HG03060 (cell line): ENCODE results near the gene TNS4.
"Not testable (repeated sequence)": the region's sequence is repeated elsewhere in the genome, so short reads cannot be mapped to it uniquely, and the experiment has no call there.

Experiments
- ATAC-seq: cut with Tn5 transposase; IDR thresholded peaks from one replicate; pipeline ENCODE4 v1.9.1; 2021; ENCODE audit warnings: low read depth, moderate number of reproducible peaks; ENCODE audit not compliant: unreplicated experiment

TNS4 gene, protein sequence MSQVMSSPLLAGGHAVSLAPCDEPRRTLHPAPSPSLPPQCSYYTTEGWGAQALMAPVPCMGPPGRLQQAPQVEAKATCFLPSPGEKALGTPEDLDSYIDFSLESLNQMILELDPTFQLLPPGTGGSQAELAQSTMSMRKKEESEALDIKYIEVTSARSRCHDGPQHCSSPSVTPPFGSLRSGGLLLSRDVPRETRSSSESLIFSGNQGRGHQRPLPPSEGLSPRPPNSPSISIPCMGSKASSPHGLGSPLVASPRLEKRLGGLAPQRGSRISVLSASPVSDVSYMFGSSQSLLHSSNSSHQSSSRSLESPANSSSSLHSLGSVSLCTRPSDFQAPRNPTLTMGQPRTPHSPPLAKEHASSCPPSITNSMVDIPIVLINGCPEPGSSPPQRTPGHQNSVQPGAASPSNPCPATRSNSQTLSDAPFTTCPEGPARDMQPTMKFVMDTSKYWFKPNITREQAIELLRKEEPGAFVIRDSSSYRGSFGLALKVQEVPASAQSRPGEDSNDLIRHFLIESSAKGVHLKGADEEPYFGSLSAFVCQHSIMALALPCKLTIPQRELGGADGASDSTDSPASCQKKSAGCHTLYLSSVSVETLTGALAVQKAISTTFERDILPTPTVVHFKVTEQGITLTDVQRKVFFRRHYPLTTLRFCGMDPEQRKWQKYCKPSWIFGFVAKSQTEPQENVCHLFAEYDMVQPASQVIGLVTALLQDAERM

DNA sequence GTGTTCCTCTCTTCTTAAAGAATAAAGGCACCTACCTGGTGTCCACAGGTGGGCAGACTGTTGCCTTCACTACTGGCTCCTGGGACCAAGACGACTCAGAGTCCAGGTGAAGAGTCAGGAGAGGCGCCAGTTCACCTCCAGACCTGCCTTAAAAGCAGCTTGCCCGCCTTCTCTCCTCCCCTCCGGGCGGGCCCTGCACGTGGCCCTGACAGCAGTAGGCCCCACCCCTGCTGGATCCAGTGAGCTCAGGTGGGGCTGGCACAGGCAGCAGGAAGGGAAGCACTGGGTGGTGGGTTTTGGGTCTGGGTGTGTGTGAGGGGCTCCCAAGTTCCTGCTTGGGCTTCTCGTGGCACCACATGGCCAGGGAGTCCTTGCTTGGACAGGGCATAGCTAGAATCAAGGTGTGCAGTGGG lies at the start of gene TNS4:
Gene TNS4 (minus strand): TSS at position 125 of the 413 bp plus-strand sequence. CDS start 5,198 bp downstream, outside the sequence.
- no peak for ATAC-seq

DNA sequence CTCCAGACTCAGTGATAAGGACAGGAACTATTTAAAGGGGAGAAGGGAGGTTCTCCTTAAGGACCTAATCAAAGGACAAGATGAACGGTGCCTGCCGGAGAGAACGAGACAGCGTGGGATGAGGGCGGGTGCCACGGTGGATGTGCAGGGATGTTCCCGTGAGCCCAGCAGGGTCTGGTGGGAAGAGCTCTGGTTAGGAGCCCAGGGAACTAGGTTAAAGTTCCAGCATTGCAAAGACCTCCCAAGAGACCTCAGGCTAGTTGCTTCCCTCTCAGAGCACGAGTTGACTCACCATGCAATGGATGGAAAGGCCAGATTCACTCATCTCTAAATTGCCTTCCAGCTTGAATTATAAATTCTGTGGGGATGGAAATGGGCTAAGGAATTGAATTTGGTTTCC lies 49.2 kb upstream of the TNS4 start:
- ATAC-seq = no peak

DNA sequence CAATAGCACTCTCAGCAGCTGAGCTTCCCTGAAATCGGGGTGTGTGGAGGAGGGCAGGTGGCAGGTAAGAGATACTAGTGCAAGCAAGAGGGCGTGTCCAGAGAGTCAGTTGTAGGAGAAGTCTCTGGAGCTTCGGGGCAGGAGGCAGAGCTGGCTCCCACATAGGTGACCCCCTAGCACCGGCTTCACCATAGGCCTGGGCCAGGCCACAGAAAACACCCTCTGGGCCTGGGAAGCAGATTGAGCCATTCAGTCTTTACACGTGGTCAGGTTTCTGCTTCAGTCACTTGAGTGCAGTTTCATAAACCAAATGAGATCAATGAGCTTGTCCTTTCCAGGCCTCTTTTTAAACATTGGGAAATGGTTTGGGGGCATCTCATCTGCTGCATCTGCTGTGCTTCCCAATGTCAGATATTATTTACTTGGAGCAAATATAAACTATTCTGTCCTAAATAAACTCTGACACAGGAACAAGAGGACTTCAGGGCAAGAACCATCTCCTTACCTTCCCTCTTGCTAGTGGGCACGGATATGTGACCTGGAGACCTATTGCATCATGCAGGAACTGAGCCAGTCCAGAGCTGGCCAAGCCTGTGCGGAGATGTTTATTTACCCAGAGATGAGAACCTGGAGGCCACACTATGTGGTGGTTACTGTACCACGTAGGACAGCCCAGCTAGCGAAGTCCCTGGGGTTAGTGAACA lies 47.7 kb upstream of the TNS4 start:
- no peak for ATAC-seq

DNA sequence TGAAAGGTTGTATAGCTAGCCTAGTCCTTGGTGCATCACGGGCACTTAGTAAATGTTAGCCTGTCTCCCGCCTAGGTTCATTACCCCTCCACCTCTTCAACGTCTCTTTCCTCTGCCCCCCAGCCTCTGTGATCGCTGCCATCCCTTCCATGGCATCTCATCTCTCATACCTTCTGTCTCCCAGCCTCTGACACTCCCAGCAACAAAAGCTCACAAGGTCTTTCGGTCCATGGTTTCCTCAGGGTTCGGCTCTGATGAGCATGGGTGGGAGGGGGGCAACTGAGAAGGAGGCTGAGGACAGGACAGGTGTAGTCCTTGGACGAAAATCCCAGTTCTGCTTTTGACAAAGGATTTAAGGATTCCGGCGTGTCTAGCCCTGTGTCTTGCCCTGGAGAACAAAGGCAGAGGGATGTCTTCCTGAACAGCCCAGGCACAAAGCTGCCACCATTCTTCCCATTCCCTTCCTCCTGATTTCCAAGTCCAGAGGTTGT lies 47.1 kb upstream of the TNS4 start:
- no peak for ATAC-seq

DNA sequence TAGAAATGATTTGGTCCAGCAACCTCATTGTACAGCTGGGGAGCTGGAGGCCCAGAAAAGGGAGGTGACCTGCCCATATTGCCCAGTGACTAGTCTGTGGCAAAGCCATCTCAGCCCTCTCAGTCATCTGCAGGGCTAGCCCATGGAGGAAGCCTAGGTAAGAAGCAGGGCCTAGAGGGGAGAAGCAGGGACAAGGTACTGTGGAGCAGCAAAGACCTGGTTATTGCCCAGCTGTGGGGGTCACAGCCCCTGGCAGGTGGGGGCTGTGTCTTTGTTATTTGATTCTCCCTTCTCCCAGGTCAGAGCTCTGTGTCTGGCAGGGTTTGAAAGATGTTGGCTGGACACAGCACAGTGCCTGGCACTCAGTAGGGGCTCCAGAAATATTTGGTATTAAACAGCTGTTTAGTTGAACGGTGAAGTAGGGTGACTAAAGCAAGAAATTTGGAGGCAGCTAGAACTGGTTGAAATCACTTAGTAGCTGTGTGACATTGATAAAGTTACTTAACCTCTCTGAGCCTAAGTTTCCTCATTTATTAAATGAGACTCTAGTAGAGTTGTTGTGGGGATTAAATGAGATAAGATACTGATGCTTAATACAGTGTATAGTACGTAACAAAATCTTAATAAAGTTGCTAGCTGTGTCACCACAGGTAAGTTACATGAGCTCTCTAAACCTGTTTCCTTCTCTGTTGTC lies 46.5 kb upstream of the TNS4 start:
- no peak for ATAC-seq

DNA sequence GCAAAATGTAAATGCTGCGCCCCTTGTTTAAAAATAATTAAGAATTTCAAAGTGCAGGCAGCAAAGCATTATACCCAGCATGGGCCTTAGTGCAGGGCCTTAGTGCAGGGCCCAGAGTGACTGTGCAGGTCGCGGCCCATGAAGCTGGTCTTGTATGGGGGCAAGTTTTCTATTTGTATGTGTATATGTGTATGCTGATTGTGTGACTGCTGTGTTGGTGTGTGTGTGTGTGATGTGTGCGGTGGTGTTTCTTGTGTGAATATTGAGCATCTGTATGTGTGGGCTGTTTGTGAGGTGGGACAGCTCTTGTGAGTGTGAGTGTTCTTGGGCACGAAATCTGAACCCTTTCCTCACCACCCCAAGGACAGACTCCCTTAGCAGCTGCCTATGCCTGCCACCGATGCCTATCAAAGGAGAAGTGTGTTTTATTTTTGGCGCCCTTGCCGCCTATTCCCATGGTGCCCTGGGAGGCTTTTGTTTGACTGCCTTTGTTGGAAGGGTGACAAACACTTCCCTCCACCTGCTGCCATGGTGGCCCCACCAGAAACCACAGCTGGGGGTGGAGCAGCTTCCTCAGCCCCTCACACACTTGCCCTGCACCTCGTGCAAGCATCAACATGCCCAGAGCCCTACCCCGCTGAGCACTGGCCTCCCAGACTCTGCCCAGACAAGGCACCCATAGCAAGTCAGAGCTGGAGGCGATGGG lies 45.8 kb upstream of the TNS4 start:
- ATAC-seq = no peak

DNA sequence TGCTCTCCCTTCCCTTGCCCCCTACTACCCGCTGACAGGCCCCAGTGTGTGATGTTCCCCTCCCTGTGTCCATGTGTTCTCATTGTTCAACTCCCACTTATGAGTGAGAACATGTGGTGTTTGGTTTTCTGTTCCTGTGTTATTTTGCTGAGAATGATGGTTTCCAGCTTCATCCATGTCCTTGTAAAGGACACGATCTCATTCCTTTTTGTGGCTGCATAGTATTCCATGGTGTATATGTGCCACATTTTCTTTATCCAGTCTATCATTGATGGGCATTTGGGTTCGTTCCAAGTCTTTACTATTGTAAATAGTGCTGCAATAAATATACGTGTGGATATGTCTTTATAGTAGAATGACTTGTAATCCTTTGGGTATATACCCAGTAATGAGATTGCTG lies 45.1 kb upstream of the TNS4 start:
- ATAC-seq = not testable (repeated sequence)

DNA sequence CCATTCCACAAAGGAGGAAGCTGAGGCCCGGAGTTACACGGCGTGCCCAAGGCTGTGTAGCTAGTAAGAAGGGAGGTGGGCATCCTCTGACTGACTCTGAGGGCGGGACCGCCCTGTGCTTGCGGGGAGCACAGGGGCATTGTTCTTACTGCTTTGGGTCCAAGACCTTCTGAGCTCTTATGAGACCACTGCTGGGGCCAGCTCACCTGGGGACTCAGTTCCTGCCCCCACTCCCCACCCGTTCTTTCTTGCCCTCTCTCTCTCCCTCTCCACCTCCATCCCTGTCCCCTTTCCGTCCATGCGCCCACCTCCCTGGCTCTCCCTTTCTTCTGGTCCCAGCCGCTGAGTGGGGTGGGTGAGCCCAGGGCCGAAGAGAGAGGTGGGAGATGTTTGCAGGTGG lies 44.2 kb upstream of the TNS4 start:
- ATAC-seq = no peak

DNA sequence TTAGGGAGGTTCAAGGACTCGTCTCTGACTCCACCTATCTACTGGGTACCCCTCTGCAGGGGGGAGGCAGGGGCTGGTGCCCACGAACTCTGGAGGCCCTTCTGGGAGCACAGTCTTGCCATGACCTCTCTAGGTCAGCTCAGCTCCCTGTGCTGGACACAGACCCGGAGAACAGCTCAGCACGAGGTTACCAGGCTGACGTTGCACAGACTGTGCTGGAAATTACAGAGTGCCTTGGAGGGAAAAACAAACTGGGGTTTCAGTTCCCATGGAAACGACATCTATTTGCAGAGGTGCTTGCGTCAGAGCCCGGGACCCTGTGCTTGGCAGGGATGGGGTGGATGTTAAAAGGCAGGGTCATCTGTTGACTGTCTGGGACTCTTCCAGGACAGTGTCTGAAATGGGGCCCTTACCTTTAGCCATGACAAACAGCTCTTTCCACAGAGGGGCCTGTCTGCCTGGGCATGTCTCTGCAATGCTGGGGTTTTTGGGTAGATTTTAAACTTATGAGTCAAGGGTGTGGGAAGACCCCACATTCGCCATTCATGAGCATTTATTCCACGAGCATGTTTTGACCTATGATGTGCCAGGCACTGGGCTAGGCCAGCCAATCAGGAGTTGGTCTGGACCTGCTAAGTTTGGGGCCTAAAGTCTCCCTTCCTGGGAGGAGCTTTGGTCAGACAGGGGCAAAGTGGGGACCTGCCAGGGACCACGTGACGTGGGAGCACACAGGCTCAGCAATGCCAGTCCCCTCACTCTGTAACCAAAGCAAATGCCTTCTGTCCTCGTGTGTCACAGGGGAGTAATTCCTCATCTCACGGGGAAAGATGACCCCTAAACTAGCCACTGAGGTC lies 41.4 kb upstream of the TNS4 start:
- no peak for ATAC-seq

DNA sequence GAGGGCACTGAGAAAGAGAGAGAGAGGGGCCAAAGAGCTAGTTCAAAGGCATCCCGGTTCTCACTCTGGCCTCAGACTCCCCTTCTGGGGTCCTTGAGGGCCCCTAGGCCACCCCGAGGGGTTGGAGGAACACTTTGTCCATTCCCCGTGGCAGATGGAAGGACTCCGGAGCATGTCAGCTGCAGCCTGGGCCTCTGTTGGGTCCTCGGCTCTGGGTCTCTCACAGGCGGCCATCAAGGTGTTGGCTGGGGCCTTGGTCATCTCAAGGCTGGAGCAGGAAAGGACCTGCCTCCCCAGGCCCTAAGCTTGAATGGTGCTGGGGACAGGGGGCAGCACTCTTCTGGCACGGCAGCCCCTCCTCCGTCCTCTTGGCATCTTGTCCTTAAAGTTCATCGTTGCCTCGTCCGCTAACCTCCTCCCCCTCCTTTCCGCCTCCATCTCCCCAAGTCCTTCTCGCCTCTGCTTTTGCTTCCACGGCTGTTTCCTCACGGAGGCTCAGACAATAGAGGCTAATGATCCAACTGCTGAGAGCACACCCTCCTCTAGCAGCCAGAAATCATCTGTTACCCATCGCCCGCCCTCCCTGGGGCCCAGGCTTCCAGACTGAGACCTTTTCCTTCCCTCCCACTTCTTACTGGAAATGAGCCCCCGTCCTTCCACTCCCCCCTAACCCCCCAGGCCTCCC lies 40.6 kb upstream of the TNS4 start:
- no peak for ATAC-seq

DNA sequence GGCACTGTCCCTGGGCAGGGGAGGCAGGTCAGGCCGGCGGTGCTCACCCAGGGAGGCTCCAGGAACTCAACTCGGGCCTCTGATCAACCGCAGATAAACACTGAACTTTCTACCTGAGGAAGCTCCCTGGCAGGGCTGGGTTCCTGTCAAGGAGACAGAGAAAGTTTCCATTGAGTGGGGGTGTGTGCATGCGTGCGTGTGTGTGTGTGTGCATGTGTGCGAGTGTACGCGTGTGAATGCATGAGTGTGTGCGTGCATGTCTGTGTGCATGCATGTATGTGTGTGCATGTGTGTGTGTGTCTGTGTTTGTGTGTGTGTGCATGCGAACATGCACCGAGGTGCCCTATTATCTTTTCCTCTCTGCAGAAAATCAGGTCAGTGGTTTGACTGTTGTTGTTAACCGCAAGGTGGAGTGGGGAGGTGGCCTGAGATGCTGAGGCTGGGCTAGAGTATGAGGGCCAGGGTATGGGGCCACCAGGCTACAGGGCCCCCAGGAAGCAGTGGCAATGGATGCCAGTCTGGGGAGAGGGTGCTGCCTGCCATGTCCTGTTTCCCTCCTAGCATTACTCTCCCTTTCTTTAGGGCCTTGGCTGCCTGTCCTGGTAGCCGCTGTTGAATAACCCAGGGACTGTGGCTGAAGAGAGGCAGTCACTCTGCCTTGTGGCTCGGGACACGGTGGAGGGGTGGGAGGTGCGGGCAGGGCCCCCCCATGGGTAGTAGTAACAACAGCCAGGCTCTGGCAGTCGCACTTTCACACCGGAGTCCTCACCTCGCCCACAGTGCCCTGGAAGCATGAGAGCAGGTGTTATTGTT lies 39.8 kb upstream of the TNS4 start:
- ATAC-seq = no peak

DNA sequence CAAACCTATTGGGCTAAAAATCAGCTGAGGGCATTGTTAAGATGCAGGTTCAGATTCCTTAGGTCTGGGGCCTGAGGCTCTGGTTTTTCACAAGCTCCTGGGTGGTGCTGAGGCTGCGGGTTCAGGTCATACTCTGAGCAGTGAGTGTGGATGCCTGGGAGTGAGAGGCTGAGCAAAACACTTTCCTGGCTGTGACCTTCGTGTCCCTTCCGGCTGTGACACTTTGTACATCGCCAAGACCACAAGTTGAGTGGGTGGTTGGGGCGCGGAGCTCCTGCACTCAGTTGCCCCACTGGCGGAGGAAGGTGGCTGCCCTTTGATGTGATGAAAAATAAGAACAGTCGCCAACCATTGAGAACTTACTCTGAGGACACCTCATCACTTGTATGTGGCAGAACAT lies 39.0 kb upstream of the TNS4 start:
- ATAC-seq = no peak

DNA sequence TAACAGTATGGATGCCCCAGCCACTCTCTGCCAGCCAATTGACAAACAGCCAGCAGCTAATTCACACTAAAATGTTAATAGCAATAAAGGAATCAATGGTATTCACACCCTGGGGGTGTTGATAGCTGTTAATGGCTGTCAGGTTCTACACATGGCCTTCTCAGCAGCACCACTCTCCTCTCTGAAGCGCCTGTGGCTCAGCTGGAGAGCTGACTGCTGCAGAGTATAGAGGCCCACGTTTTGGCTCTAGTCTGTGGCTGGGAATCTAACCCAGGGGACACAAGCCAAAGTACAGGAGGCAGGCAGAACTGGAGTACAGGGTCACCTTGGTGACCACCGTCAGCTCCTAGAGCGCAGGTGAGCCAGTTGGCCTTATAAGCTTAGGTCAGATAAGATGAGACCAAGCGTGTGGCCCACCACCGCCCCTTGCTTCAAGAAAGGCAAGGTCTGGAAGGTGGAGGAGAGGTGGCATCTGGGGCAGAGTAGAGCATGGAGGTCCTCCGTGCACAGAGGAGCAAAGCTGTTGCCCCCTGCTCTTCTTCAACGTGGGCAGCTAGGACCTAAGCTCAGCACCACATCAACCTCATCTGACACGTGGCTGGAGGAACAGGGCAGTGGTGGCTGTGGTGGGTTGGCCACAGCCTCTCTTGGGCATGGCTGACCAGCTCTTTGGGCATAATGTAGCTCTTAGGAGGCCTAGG lies 38.4 kb upstream of the TNS4 start:
- no peak for ATAC-seq

DNA sequence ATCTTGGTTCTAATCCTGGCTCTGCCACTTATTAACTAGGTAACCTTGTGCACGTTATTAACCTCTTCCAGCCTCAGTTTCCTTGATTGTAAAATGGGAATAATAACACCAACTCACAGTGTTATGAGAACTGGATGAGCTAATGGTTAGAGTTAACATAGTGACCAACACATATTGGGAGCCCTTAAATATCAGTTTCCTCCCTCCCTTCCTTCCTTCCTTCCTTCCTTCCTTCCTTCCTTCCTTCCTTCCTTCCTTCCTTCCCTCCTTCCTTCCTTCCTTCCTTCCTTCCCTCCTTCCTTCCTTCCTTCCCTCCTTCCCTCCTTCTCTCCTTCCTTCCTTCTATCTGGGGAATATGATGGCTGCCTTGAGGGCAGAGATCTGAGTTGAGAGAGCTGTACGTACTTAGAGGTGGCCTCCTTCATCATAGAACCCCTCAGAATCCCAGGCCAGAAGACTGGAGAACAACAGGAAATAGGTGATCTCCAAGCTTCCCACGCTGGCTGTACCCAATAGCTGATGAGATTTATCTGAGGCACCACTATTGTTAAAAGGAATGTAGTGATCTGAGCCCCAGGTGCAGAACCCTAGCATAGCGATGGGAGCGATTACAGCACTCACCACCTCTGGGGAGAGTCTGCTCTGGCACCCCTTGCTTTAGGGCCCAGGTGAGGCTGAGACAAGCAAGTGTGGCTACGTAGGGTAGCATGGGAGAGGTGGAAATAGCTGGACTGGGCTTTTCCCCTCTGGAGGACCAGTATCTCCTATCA lies 37.7 kb upstream of the TNS4 start:
- no peak for ATAC-seq

DNA sequence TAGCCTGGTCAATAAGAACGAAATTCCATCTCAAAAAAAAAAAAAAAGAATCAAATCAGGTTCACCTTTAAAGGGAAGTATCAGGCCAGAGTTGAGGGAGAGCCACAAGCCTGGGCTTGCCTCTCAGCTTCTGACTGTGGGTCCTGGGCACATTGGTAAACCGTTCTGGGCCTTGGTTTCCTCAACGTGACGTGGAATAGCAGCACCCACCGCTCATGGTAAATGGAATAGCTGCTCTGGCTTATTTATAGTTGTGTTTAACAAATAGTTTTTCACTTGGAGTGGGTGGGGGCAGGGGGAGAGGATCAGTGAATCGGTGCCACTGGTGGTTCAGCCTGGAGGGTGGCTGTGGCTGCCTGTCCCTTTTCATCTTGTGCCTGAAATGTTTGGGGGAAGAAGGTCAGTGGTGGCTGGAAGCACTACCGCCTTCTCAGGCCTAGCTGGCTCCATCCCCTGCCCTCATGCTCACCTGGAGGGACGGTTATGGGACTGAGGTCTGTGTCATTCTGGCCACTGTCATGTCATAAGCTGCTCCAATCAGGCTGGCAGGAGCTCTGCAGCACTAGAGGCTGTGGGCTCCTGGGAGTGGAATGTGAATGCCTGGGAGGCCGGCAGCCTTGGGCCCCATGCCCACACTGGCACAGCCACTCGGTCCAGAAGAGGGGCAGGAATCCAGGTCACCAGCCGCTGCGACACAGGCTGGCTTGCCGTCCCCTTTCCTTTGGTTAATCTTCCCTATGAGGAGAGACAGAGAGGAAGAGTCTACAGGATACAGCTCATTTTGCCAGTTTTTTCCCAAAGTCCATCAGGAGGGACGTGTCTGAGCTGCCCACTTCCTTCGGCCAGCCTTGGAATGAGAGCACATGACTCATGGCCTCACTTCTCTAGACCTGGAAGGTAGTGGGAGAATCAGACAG lies 36.9 kb upstream of the TNS4 start:
- ATAC-seq = no peak
